Nephron progenitor cell (in vitro differentiated cells): ENCODE data around the gene GNG7.
A peak's percentile ranks its signal among the peaks of the same experiment; 100 is the strongest.
"Not testable (repeated sequence)": the region's sequence is repeated elsewhere in the genome, so short reads cannot be mapped to it uniquely, and the experiment has no call there.

Experiments
- DNase-seq: peaks from one replicate; pipeline ENCODE4 v3.0.0; 2021
- H3K27ac Mint-ChIP-seq: 2 replicates; pipeline ENCODE4 v1.8.0; 2021; ENCODE audit warnings: mild to moderate bottlenecking, moderate library complexity, mixed read lengths
- H3K27me3 Mint-ChIP-seq: 2 replicates; pipeline ENCODE4 v1.8.0; 2021; ENCODE audit warnings: mild to moderate bottlenecking, low read depth, mixed read lengths; ENCODE audit not compliant: poor library complexity
- H3K36me3 Mint-ChIP-seq: 2 replicates; pipeline ENCODE4 v1.8.0; 2021; ENCODE audit warnings: low read depth, mixed read lengths
- H3K4me1 Mint-ChIP-seq: 2 replicates; pipeline ENCODE4 v1.8.0; 2021; ENCODE audit warnings: mixed read lengths
- H3K4me3 Mint-ChIP-seq: 2 replicates; pipeline ENCODE4 v1.8.0; 2021; ENCODE audit warnings: mild to moderate bottlenecking, moderate library complexity, mixed read lengths
- H3K9me3 Mint-ChIP-seq: 2 replicates; pipeline ENCODE4 v1.8.0; 2021; ENCODE audit warnings: mild to moderate bottlenecking, moderate library complexity, mixed read lengths
- TF ChIP-seq, protein P1 (sequence below): fragments of 200-600 bp; sonication (generic); IDR thresholded peaks from 2 replicates; pipeline ENCODE4 v1.5.0; 2021; ENCODE audit warnings: antibody characterized with exemption

The GNG7 gene

DNA sequence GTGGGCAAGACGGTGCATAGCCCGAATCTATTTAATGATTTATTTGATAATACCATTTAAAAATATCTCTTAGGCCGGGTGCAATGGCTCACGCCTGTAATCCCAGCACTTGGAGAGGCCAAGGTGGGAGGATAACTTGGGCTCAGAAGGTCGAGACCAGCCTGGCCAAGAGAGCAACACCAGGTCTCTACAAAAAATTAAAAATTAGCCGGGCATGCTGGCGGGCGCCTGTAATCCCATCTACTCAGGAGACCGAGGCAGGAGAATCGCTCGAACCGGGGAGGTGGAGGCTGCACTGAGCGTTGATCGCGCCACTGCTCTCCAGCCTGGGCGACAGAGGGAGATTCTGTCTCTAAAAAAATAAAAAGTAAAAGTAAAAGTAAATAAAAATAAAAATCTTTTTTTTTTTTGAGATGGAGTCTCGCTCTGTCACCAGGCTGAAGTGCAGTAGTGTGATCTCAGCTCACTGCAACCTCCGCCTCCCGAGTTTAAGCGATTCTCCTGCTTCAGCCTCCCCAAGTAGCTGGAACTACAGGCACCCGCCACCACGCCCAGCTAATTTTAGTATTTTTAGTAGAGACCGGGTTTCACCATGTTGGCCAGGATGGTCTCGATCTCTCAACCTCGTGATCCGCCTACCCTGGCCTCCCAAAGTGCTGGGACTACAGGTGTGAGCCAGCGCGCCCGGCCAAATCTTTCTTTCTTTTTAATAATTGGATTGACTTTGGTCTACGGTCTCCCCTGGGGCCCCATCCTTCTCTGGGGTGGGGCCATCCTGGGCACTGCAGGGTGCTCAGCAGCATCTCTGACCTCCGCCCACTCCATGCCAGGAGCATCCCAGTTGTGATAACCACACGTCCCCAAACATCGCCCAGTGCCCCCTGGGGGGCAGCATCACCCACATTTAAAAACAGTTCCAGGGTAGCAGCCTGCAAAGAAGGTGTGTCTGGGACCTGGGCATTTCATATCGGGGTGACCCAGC lies 90.7 kb downstream of the GNG7 start:
- DNase-seq = no peak
- TF ChIP-seq, protein P1, sequence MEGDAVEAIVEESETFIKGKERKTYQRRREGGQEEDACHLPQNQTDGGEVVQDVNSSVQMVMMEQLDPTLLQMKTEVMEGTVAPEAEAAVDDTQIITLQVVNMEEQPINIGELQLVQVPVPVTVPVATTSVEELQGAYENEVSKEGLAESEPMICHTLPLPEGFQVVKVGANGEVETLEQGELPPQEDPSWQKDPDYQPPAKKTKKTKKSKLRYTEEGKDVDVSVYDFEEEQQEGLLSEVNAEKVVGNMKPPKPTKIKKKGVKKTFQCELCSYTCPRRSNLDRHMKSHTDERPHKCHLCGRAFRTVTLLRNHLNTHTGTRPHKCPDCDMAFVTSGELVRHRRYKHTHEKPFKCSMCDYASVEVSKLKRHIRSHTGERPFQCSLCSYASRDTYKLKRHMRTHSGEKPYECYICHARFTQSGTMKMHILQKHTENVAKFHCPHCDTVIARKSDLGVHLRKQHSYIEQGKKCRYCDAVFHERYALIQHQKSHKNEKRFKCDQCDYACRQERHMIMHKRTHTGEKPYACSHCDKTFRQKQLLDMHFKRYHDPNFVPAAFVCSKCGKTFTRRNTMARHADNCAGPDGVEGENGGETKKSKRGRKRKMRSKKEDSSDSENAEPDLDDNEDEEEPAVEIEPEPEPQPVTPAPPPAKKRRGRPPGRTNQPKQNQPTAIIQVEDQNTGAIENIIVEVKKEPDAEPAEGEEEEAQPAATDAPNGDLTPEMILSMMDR = peak; percentile 2
- Mint-ChIP-seq H3K4me1 (peaks cover 13% of the 10 kb centered on the region), H3K27ac (no peak overlapping the region), H3K4me3 (no peak overlapping the region), H3K27me3 (peaks cover 24% of the 10 kb centered on the region), H3K36me3 (no peaks in the 10 kb centered on the region), H3K9me3 (peaks cover 11% of the 10 kb centered on the region)

DNA sequence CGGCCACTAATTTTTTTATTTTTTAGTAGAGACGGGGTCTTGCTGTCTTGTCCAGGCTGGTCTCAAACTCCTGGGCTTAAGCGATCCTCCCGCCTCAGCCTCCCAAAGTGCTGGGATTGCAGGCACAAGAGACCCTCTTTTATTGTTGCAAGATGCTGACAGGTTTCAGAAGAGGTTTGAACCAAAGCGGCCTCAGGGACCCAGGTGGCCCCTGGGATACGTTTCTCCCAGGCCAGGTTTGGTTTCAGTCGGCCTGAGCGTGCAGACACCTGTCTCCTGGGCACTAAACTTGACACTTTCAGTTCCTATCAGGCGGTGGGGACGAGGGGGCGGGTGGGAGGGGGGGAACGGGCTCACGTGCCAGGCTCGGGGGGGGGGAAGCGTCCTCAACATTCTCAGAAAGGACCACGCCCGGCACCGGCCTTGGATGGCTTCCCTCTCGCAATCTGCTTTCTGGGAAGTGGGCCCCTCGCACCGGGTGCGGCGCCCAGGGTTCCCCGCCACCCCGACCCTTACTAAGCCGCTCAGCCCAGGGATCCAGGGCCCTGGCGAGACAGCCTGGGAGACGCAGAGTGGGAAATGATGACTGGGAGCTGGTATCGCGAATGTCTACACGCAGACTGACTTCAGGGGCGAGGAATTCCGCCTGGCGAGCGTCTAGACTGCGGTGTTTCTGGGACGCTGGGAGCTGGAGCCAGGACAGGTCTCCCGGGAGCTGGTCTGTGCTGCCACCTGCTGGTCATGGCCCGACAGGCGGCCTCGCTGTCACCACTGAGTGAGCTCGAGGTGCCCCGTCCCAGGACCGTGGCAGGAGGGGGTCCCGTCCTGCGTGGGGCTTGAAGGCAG lies 91.6 kb downstream of the GNG7 start:
- peaks cover under 1% of the 10 kb centered on the region for H3K36me3 Mint-ChIP-seq
- H3K27me3 Mint-ChIP-seq = peaks cover 26% of the 10 kb centered on the region
- DNase-seq = peak; percentile 98
- TF ChIP-seq, protein P1 = peak; percentile 97
- H3K27ac Mint-ChIP-seq = no peak overlapping the region
- H3K4me3 Mint-ChIP-seq = peak overlapping the region; percentile 60
- peaks cover 11% of the 10 kb centered on the region for H3K9me3 Mint-ChIP-seq
- H3K4me1 Mint-ChIP-seq = peaks cover 12% of the 10 kb centered on the region

DNA sequence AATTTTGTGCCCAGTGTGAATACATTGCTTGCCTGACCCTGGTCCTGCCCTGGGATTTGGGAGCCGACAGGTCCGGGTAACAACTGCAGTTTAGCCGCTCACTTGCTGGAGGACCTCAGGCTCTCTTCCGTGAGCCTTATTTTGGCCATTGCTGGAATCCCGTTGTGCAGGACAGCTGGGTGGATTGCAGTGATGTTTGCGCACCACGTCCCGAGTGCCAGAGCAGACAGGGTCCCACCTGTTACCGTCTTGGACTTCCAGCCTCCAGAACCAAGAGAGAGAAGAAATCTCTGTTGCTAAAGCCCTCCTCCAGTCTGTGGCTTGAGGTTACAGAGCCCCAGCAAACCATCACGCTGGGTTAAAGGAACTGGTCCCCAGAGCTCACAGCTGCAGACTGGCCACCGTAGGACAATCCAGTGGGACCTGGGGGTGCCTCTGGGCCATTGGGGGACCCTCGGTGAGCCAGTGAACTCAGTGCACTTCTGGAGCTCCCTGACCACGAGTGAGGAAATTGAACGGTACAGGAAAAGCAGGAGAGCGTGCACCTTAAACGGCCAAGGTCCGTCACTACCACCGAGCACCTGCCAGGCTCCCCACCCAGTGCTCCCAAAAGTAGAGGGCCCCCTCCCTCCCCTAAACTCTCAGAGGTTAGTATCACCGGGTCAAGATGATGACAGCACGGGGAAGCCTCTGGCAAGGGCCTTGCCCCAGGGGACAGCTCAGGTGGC lies 92.9 kb downstream of the GNG7 start:
- no peak for DNase-seq
- peaks cover 5% of the 10 kb centered on the region for H3K36me3 Mint-ChIP-seq
- peaks cover 29% of the 10 kb centered on the region for H3K27me3 Mint-ChIP-seq
- TF ChIP-seq, protein P1 = no peak
- no peak overlapping the region for H3K4me3 Mint-ChIP-seq
- H3K27ac Mint-ChIP-seq = no peak overlapping the region
- H3K9me3 Mint-ChIP-seq = peaks cover 9% of the 10 kb centered on the region
- peaks cover 12% of the 10 kb centered on the region for H3K4me1 Mint-ChIP-seq

DNA sequence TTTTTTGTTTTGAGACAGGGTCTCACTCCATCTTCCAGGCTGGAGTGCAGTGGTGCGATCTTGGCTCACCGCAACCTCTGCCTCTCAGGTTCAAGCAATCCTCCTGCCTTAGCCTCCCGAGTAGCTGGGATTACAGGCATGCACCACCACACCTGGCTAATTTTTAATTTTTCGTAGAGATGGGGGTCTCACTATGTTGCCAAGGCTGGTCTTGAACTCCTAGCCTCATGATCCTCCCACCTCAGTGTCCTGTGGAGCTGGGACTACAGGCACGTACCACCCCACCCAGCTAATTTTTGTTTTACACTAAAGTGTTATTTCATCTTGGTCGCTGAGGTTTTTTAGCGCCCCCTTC lies 93.5 kb downstream of the GNG7 start:
- DNase-seq, H3K4me3 Mint-ChIP-seq, H3K36me3 Mint-ChIP-seq, H3K9me3 Mint-ChIP-seq: not testable (repeated sequence)
- peak overlapping the region; percentile 15 for H3K27ac Mint-ChIP-seq
- H3K27me3 Mint-ChIP-seq = peaks cover 24% of the 10 kb centered on the region
- peaks cover 12% of the 10 kb centered on the region for H3K4me1 Mint-ChIP-seq

DNA sequence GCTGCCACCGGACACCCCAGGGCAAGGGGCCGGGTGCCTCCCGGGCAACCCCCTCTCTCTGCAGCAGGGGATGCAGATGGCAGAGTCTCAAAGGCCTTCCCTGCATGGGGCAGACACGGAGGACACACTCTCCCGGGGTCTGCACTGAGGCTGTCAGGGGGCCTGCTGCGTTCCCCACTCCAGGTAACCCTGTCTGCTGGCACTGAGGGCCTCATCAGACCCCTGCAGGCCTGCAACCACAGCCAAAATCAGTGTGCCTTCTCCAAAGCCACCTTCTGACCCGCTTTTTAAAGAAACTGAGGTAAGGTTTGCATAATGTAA lies 93.9 kb downstream of the GNG7 start:
- H3K4me3 Mint-ChIP-seq = no peak overlapping the region
- H3K36me3 Mint-ChIP-seq = peaks cover 5% of the 10 kb centered on the region
- no peak overlapping the region for H3K27ac Mint-ChIP-seq
- no peak for DNase-seq
- peaks cover 14% of the 10 kb centered on the region for H3K4me1 Mint-ChIP-seq
- peaks cover 5% of the 10 kb centered on the region for H3K9me3 Mint-ChIP-seq
- TF ChIP-seq, protein P1 = no peak
- peaks cover 24% of the 10 kb centered on the region for H3K27me3 Mint-ChIP-seq
